Stimulated activated CD4-positive, alpha-beta T cell treated with anti-CD3 and anti-CD28 coated beads, Interleukin-1b, Interleukin-23, amount 100 ng/mL, for 4 hours (primary cell): Measurements from ENCODE around the gene SCD5.

ENCODE experiments used
- DNase-seq, 2 donors: peaks; one replicate each; pipeline ENCODE4 v3.0.0-alpha.2; 2020; ENCODE audit warnings: low read depth in 2 of 2

SCD5 gene

DNA sequence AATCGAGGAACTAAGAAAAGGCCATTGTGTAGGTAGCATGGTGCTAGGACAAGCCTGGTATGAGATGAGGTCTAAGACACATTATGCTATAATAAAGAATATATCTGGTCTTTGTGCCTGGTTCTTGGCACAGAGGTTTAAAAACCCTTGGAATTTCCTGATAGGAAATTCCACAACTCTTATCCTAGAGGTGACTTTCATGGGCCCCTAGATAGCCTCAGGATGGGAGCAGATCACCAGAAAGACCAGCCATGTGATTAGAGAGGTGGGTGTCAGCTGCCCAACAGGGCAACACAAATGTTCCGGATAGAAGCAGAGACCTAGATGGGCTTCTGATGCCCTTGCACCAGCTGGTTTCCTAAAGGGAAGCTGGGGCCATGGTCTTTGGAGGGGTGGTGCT lies 107.2 kb downstream of the SCD5 start:
- no peak for DNase-seq

GRCh38 chr4:82688091-82688795 lies 110.4 kb downstream of the SCD5 start:
- DNase-seq = no peak

- DNase-seq = no peak
Observed at GRCh38 chr4:82687531-82687930, 111.1 kb downstream of the SCD5 start.

DNA sequence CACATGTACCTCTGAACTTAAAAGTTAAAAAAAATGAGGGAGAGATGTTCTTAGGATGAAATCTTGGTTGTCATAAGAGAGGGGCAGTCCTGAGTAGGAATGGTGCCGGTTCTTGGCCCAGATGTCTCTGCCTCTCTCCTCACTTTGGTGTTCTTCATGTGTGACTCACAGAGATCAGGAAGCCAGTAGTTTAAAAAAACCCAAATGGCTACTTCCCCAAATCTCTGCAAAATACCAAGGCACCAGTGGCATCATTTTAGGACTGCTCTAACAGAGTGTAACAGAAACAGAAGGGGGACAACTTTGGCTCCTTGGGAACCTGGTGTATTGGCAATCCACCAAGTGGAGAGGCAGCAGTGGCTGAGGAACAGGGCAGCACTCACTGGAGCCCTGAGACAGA lies 116.8 kb downstream of the SCD5 start:
- DNase-seq = no peak

- no peak for DNase-seq
Observed at GRCh38 chr4:82680834-82681233, 117.8 kb downstream of the SCD5 start.

GRCh38 chr4:82679531-82679930 lies 119.1 kb downstream of the SCD5 start:
- no peak for DNase-seq

DNA sequence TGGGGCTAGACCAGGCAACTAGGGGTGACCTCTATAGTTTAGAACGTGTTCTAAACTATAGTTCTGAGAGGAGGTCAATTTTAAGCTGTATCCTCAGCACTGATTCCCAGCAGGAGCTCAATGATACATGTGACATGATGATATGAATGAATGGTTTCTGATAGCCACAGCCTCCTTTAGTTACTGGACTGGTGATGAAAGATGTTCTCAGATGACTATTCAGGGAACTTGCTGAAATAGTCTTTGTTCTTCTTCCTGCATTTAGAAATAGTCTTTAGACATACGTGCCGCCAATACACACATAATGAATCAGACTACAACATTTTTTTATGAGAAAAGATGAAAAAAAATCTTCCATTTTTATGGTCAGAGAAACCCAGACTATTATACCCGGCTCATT lies 120.5 kb downstream of the SCD5 start:
- DNase-seq = no peak

GRCh38 chr4:82677327-82677726 lies 121.3 kb downstream of the SCD5 start:
- DNase-seq = no peak

- no peak for DNase-seq
Observed at GRCh38 chr4:82667761-82668480, 130.7 kb downstream of the SCD5 start.

GRCh38 chr4:82666970-82667665 lies 131.5 kb downstream of the SCD5 start:
- no peak for DNase-seq

DNA sequence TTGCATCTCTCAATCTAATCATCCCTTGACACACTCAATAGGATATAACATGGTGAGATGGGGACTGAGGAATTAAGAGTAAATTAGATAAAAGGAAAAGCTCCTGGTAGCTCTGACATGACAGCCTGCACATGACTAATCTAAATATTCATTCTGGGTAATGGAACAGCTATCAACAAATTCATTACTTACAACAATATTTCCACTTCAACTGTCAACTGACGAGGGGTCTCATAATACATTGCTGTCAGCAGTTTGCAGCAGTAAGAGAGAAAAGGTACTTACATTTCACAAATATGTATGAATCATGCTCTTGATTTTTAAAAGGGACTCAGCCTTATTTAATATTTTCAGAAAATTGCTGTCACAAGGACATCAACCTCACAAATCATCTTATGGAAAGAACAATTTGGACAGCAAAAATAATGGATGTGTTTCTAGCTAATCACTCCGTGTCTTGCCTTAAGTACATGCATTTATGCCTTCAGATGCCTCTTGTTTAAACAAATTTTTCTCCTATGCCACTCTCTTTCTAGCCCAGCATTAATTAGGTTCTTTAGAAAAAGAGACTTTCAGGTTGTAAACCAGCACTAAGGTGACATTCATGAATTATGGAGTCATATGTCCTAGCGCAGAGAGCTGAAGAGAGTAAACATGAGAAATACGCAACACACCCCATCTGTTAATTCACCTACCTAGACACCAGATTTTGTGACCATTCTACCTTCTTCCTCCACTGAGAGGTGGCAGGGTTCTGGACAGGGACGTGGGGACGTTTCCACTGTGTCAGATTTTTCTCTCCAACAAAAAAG lies 137.2 kb downstream of the SCD5 start:
- no peak for DNase-seq

- DNase-seq = no peak
Observed at GRCh38 chr4:82652062-82652461, 146.5 kb downstream of the SCD5 start.

DNA sequence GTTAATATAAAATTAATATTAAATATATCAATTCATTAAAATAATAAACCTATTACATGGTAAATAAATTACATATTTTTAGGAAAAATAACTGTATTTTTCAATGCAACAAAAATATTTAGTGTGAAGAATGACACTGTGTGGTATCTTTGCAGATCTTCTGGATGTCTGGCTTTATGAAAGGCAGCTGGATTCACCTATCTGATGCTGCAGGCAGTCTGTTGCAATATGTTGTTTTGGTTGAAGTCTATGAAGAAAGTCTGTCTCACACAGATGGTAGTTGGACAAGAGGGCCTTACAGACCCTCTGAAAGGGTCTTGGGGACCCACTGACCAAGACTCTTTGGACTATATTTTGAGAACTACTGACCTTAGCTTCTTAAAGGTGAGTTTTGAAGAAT lies 147.7 kb downstream of the SCD5 start:
- DNase-seq = no peak

- DNase-seq = no peak
Observed at GRCh38 chr4:82648356-82648755, 150.2 kb downstream of the SCD5 start.

- no peak for DNase-seq
Observed at GRCh38 chr4:82645936-82646565, 152.5 kb downstream of the SCD5 start.

DNA sequence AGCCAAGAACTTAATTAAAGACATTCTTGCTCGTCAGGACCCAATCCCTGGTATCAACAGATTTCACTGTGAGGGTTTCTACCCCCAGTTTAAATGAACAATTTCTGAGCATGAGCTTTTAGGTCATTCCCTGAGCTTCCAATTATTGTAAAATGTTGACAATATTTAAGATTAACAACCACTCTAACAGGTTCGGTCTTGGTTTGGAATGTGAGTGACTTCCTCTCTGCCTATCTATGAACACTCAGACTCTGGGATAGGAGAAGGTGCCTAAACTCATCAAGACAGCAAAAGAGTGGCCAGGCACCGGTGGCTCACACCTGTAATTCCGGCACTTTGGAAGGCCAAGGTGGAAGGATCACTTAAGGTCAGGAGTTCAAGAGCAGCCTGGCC lies 153.9 kb downstream of the SCD5 start:
- no peak for DNase-seq

DNA sequence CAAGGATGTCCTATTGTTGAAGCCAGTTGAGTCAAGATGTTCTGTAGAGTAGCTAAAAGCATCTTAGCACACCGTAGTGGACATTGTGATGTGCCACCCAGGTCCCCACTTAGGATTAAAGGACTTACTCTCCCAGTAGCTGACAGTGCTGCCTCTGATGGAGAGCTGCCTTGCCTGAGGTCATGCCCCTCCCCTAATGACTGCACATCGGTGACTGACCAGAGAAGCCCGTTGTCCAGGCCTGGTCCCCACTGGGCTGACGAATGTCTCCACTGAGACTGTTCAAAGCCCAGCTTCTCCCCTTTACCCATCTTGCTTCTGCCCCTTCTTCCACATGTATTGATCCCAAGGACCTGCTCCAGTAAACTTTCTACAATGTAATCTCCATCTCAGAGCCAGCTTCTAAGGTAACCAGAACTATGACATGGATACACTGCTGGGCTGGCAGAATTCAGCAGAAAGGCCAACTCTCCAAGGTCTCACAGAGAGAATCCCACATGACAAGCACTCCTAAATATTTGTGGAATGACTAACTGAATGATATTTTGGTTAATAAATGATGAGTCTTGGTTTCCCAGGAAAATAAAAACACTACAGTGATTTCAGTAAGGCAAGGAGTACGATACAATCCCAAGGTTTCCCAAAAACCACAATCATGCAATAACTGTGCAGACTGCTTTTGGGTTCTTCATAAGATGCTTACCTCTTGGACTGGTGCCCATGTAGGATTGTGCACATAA lies 154.4 kb downstream of the SCD5 start:
- no peak for DNase-seq

DNA sequence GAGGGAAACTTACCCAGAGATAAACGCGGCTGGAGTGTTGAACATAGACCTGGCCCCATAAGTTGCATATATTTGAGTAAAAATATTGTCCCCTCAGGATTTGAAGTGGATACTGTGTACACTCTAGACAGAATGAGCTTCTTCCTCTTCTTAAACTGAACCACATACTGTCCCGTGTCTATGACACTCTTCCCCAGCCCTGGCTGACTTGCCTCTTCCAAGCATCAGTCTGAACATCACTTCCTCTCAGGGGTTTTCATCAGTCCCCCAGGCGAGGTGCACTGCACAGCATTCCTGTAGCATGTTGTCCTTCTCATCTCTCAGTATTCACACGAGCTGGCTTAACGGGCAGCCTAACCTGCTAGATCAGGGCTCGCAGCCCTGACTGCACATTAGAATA lies 156.3 kb downstream of the SCD5 start:
- DNase-seq = no peak

- DNase-seq = no peak
Observed at GRCh38 chr4:82640540-82640939, 158.1 kb downstream of the SCD5 start.

DNA sequence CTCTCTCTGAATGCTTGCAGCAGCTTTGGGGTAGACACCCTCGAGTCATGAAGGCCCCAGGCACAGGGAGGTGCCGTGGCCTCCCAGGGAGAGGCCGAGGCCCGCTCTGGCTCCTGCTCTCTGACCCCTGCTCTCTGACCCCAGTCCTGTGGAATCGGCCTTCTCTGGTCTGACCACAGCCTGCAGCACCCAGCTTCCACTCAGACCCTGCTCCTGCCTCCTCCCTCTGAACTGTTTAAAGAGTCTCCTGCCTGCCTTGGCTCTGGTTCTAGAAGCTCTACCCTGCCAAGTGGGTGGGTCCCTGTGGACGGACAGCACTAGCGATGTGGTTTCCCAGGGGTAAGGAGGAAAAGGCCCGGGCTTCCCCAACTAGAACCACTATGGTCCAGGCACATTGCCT lies 158.6 kb downstream of the SCD5 start:
- DNase-seq = no peak

GRCh38 chr4:82638479-82638878 lies 160.1 kb downstream of the SCD5 start:
- no peak for DNase-seq
